HG03196 (cell line): ENCODE measurements around the gene RBM47.
A peak's percentile ranks its signal among the peaks of the same experiment; 100 is the strongest.
"Not testable (repeated sequence)": the region's sequence is repeated elsewhere in the genome, so short reads cannot be mapped to it uniquely, and the experiment has no call there.

Source experiments
- ATAC-seq: cut with Tn5 transposase; IDR thresholded peaks from one replicate; pipeline ENCODE4 v1.9.1; 2021; ENCODE audit not compliant: unreplicated experiment

The RBM47 gene

DNA sequence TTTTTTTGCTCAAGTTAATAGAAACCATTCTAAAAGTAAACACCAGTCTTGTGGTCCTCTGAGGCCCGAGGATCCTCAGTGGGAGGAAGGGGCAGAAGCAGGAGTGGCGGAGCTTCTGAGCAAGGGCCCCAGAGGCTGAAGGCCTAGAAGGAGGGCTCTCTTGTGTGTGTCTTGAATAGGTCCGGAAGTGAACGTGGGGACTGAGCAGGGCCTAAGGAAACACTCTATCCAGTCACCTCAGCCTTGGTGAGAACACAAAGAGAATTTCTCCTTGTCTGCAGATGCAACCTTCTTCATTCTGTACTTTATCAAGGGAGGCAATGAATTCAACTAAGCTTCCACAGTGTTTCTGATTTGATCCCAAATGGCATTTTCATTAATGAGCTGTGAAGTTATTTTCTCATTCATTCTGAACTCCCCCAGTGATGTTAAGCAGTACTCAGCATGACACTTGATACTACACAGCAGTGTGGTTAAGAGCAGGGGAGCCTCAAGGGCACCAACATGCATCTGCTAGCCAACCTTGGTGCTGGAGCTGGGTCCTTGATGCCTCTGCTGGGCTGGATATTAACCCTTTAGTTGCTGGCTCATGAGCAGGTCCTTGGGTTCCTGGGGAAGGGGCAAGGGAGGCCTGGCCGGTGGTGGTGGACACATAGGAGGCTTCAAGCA lies 64.7 kb downstream of the RBM47 start:
- ATAC-seq = no peak

DNA sequence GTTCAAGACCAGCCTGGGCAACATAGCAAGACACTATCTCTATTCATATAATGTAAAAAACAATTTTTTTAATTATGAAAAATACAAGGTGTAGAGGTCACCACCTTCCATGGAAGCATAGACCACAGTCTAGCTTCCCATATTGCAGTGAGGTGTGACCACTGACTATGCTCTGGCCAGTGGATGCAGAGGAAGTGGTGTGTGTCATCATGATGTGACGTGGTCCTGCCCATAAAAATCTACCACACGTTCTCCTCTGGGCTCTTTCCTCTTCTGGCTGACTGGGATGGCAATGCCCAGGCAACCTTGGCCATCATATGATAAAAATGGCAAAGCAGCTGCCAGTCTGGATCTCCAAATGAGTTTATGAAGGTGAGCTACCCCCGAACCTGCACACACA lies 65.7 kb downstream of the RBM47 start:
- ATAC-seq = no peak

DNA sequence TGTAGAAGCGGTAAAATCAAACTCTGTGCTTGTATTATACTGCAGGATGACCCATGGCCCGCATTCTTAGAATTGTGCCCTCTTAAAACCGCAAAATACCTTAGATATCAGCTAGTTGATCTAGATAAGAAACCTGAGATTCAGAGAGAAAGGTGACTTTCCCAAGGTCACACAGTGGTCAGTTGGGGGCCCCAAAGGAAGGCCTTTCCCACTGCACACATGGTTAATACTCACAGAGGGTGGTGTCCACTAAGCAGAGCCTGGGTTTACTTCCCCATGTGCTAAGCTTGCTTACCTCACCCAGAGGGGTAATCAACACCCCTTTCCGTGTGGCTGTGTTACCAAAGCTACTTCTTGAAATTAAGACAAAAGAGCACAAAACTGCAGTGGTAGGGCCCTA lies 66.3 kb downstream of the RBM47 start:
- no peak for ATAC-seq

DNA sequence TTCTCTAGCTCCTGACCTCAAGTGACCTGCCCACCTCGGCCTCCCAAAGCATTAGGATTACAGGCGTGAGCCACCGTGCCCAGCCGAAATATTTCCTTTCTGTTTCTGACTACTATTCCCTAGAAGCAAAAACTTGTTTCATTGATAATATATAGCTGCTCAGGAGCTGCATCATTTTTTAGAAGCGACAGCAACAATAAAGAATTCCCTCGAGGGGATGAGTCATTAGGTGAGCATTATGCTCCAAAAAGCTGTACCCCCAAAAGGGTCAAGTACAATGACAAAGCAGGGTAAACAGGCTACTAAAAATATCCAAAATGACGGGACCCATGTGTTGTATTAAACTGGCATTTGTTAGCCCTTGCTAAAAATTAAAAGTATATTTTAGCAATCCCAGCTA lies 67.0 kb downstream of the RBM47 start:
- ATAC-seq = no peak

DNA sequence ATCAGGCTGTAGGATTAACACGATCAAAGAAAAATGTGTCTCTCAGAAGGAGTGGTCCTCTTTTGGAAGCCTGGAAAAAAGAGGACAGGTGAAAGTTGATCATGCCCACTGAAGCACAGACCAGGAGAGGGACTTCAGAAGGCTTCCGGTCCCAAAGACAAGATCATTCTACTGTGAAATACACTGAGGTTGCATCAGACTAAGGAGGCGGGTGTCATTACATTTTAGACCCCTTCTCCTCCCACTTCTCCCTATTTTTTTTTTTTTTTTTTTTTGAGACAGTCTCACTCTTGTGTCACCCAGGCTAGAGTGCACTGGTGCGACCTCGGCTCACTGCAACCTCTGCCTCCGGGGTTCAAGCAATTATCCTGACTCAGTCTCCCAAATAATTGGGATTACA lies 67.5 kb downstream of the RBM47 start:
- ATAC-seq = no peak

DNA sequence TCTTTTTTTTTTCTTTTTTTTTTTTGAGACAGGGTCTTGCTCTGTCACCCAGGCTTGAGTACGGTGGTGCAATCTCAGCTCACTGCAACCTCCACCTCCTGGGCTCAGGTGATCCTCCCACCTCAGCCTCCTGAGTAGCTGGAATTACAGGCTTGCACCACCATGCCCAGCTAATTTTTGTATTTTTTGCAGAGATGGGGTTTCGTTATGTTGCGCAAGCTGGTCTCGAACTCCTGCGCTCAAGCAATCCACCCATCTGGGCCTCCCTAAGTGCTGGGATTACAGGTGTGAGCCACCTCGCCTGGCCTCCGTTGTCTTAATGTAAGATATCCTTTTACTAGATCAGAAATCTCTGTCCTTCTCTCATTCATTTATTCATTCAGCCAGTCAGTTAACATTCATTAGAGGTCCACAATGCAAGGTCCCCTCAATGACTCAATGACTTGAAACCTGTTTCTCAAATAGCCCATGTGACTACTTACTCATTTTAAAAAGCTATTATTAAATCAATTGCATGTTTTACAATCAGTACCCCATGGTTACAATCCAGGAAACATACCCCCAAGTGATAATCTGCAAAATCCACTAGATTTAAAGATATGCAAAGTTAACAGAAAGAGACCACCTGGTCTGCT lies 68.0 kb downstream of the RBM47 start:
- ATAC-seq = not testable (repeated sequence)

DNA sequence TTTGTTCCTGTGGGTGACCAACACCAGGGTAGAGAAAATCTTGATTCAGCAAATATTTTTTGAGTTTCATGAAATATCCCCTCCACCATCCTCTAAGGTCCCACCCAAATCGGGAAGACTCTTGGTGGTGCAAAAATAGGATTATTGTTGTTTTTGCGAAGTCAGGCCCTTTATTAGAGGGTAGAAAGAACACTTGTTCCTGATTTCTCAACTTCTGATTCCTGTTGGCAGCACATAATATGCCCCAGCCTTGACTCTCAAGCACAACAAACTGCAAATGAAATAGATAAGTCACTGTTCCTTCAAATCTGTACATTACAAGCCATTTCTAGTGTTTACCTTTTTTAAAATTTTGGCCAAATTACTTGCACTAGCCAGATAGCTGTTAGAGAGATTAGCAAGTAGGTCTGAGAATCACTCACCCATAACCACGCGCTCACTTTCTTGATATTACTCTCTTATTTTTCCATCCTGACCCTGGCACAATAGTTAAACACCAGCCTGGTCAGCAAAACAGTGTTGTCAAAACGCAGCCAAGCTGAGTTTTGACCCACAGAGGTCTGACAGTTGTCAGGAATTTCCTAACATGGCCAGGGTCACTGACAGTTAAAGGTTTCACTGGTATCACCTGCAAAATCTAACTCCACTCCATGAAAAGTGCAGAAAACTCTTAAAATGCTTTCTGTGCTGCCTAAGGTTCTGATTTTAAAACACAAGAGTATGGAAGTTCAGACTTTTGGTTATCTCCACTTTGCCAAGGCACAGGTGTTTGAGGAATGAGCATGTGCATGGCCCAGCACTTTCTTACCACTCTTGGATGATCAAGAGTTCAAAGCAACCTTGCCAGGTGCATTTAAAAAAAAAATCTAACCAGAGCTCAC lies 69.8 kb downstream of the RBM47 start:
- ATAC-seq = no peak

DNA sequence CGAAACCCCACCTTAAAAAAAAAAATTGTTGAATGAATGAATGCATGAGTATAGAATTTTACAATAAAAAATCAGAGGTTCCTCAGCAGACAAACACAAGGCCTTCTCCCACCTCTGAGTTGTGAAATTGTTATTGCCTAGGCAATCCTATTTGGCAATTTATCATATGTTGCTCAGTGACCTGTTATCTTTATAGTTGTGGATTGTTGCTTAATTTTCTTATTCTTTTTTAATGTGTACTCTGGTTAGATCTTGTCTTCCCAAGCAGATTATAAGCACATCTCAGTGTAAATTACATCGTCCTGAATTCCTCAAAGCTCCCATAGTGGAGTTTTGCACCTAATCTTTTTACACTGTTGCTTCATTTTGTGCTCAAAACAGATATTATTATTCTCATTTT lies 71.9 kb downstream of the RBM47 start:
- ATAC-seq = no peak

DNA sequence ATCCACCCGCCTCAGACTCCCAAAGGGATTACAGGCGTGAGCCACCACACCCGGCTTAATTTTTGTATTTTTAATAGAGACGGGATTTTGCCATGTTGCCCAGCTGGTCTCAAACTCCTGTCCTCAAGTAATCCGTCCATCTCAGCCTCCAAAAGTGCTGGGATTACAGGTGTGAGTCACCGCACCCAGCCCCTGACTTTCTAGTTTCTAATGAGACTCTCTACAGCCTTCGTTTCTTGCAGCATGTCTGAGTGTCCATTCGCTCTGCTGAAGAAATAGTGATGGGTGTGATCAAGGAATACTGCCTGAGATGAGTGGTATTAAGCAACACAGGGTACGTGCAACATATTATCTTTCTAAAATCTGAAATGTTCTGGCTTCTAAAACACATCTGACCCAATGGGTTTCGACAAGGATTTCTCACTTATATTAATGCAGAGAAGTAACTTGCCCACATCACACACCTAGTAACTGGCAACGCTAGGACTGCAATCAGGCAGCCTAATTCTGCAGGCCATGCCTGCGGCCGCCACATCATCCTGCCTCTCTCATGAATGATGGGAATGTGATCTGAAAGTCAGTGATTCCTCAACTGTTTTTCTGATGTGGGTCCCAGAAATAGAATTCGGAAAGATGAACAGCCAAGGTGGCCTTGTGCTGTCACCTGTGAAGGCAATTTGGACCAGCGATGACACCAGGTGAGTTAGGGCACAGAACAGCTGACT lies 74.3 kb downstream of the RBM47 start:
- ATAC-seq = no peak

DNA sequence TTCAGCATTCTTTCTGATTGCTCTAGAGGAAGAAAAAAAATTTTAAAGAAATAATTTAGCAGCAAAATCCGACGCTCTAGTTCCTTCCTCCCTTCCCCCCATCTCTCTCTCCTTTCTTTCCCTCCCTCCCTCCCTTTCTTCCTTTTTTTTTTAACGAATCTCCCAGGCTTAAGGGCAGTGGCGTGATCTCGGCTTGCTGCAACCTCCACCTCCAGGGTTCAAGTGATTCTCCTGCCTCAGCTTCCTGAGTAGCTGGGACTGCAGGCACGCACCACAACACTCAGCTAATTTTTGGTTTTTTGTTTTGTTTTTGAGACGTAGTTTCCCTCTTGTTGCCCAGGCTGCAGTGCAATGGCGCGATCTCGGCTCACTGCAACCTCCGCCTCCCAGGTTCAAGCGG lies 75.0 kb downstream of the RBM47 start:
- not testable (repeated sequence) for ATAC-seq

DNA sequence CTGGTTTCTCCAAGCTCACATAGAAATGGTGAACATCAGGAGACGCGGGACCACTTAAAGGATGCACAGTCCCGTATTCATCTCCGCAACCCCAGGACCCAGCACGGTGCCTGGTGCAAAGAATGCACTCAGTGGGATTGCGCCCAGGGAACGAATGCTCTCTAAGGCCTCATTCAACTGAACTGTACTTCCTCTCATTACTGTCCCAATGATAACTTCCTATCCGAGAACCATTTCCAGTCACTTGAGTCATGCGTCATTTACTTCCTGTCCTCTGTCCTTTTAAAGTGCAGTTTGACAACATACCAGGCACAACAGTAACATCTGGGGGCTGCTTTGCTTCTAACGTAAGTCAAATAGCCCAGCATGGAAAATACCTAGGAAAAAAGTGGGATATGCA lies 75.7 kb downstream of the RBM47 start:
- no peak for ATAC-seq

DNA sequence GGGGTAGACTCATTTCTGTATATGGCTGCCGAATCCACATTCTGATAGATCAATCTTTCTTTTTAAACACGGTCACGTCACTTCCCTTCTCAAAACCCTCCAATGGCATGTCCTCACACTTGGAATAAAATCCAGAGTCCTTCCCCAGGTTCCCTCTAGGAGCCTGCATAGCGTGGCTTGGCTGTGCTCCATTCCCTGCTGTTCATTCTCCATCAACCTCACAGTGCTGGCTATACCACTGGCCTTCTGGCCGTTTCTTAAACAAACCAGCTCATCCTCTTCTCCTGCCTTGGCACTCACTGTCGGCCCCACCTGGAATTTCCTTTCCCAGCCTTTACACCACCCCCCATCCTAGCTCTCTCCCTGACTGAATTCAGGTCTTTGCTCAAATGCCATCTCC lies 77.1 kb downstream of the RBM47 start:
- ATAC-seq = no peak

DNA sequence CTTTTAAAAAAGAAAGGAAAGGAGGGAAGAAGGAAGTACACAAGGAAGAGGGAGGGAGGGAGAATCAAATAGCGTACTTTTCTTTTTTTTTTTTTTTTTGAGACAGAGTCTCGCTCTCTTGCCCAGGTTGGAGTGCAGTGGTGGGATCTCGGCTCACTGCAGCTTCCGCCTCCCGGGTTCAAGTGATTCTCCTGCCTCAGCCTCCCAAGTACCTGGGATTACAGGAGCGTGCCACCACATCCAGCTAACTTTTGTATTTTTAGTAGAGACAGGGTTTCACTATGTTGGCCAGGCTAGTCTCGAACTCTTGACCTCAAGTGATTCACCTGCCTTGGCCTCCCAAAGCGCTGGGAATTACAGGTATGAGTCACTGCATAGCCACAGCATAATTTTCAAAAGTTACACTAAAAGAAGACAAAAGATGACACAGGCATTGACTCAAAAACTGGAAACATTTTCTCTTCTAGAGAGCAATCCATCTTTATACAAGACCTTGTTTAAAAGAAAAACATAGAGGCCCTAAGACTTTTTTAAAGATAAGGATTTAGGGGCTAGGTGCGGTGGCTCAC lies 78.0 kb downstream of the RBM47 start:
- ATAC-seq = not testable (repeated sequence)

DNA sequence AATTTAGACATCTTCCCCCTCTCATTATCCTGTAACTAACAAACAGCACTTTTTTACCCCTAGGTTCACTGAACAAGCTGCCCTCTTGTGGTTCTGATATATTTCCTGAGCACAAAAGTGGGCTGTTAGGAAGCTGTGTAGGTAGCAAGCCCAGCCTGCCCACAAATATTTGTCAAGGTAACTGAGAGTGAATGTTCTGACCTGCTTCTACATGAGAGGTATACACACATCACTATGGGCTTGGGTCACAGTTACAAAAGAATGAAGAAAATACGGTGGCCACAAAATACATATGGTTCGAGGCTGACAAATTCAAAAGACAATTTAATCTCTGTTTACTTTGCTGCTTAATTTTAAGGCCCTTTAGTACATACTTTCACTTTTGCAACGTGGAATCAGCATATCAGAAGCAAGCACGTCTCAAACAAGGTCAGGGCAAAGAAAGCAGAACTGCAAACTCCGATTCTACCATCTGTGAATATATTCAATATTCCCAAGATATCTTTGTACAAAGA lies 78.7 kb downstream of the RBM47 start:
- ATAC-seq = peak; percentile 61

DNA sequence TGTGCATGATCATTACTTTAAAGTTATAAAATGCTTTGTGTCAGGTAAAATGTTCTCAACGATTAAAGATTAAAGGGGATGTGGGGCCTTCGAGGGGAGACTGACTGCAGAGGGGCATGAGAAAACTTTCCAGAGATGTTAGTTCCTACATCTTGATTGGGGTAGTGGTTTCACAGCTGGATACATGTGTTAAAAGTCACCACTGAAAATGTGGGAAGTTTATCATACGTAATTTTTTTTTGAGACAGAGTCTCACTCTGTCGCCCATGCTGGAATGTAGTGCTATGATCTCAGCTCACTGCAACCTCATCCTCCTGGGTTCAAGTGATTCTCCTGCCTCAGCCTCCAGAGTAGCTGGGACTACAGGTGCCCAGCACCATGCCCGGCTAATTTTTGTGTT lies 79.5 kb downstream of the RBM47 start:
- ATAC-seq = no peak

DNA sequence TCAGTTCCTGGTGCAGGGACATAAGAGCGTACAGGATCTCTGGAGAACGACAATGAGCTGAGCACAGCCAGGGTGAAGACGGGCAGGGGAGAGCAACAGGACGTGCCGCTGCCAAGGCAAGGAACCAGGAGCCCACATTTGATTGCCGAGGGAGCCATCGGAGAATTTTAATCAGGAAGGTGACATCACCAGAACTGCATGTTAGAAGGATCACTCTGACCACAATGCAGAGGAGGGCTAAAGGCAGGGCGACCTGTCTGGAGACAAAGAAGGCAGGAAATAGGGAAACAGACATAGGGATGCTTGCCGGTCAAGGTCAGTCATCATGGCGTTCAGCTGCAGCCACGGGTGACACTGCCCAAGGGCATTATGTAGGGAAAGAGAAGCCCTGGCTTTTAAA lies 81.4 kb downstream of the RBM47 start:
- no peak for ATAC-seq

DNA sequence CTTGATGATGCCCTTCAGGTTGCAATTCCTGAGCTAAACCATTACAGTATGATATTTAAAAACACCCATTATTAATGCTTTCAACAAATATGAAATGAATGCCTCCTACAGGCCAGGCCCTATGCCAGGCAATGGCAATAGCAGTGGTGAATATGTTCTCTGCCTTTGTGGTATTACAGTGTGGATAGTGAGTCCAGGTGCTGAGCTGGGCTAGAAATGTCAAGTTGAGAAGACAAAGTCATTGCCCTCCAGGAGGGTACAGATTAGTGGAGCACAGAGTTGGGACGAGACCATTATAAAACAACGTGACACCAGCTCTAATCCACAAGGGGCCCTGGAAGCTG lies 81.9 kb downstream of the RBM47 start:
- ATAC-seq = no peak

DNA sequence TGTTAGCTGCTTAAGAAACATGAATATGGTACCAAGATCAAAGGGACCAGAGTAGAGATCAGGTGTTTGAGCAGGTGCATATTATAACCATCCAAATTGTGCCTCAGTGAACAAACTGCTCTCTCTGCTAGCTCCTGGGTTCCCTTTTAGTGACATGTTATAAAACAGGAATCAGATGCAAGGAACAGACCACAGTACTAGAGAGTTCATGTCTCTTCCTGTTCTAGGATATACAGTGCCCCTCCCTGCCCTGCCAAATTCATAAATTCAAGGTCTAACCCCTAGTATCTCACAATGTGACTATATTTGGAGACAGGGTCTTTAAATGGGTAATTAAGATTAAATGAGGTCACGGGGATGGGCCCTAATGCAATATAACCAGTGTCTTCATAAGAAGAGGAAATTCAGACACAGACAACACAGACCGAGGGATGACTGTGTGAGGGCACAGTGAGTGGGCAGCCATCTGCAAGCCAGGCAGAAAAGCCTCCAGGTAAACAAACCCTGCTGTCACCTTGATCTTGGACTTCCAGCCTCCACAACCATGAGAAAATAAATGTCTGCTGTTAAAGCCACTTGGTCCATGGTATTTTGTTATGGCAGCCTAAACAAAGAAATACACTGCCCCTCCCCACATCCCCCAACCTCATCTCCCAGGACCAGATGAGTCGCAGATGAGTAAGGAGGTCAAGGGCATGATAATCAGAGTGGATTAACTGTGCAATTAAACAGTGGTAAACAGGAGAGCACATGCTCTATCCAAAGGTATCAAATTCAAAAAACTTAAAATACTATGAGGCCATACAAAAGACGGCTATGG lies 82.5 kb downstream of the RBM47 start:
- no peak for ATAC-seq

DNA sequence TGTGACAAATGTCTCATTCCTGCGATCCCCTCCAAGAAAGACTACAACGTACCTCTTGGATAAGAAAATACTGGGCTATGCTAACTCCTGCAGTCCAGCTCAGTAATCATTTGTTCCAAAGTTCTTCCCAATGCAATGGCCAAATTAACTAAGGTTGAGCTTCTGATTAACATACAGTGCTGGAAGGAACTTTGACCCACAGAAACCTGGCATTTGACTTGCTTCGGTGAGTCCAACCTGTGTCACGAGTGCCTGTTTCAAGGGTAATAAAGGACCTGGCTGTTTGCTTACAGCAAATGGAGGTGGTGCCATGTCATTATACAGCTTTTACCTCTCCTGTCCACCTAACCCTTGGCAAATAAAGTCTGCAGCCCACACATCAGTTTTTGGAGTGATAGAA lies 83.2 kb downstream of the RBM47 start:
- ATAC-seq = no peak

DNA sequence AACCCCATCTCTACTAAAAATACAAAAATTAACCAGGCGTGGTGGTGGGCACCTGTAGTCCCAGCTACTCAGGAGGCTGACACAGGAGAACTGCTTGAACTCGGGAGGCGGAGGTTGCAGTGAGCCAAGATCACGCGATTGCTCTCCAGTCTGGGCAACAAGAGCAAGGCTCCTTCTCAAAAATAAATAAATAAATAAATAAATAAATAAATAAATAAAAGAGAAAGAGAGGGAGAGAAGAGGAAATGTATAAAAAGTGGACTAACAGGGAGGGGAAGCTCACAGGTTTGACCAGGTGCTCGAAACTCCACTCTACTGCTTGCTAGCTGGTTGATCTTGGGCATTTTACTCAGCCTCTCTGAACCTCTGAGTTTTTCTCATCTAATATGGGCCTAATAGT lies 84.2 kb downstream of the RBM47 start:
- ATAC-seq = not testable (repeated sequence)
